K562 (cell line): ENCODE measurements around the gene PTPN7. TPM values are rescaled to one million over a fixed set of nuclear protein-coding genes. Genes with fewer than 3 reads are reported as not detected.

Experiments
- ADNP ChIP-seq: fragments of 200-800 bp; sonication (Bioruptor generic); IDR thresholded peaks from 2 replicates; pipeline ENCODE4 v1.6.1; 2016; ENCODE audit warnings: missing genetic modification characterization, missing compliant biosample characterization
- ARID2 ChIP-seq: fragments of 450-650 bp; IDR thresholded peaks from 2 replicates; pipeline ENCODE4 v1.6.1; 2017; ENCODE audit warnings: antibody characterized with exemption, mild to moderate bottlenecking
- CREB1 ChIP-seq, 2 experiments: sonication (generic) in 1 of 2; formaldehyde crosslinking in 1 of 2; IDR thresholded peaks; 2 replicates each; pipeline versions ENCODE4 v1.6.1 to v1.8.0; 2012 to 2022; ENCODE audit warnings: inconsistent platforms in 1 of 2, mild to moderate bottlenecking in 1 of 2, missing genetic modification reagents in 1 of 2, moderate library complexity in 1 of 2
- ESRRB ChIP-seq: fragments of 250-450 bp; sonication (Bioruptor Pico); IDR thresholded peaks from 2 replicates; pipeline ENCODE4 v1.5.0; 2020; ENCODE audit warnings: mild to moderate bottlenecking, moderate library complexity, borderline replicate concordance
- FOXJ3 ChIP-seq: sonication (generic); formaldehyde crosslinking; IDR thresholded peaks from 2 replicates; pipeline ENCODE4 v1.4.0; 2020; ENCODE audit warnings: mild to moderate bottlenecking, missing genetic modification reagents
- FUS ChIP-seq: fragments of 200-400 bp; formaldehyde crosslinking; optimal IDR thresholded peaks from 2 replicates; pipeline ENCODE3; 2017; ENCODE audit warnings: low read depth, low read length
- GATAD2B ChIP-seq: fragments of 450-650 bp; IDR thresholded peaks from 2 replicates; pipeline ENCODE4 v1.6.1; 2017; ENCODE audit warnings: mild to moderate bottlenecking, borderline replicate concordance
- HMG20B ChIP-seq: fragments of 250-450 bp; sonication (Bioruptor Pico); IDR thresholded peaks from 2 replicates; pipeline ENCODE4 v1.5.0; 2021; ENCODE audit warnings: mild to moderate bottlenecking
- HOXB6 ChIP-seq: fragments of 250-450 bp; sonication (Bioruptor Pico); IDR thresholded peaks from 2 replicates; pipeline ENCODE4 v1.5.1; 2022; ENCODE audit warnings: mild to moderate bottlenecking, borderline replicate concordance
- KDM2B ChIP-seq: fragments of 250-450 bp; sonication (Bioruptor Pico); IDR thresholded peaks from 2 replicates; pipeline ENCODE4 v1.8.0; 2021; ENCODE audit warnings: mild to moderate bottlenecking, moderate library complexity
- MCM3 ChIP-seq: fragments of 450-650 bp; IDR thresholded peaks from 2 replicates; pipeline ENCODE4 v1.6.1; 2016
- NCOA6 ChIP-seq: fragments of 450-650 bp; IDR thresholded peaks from 2 replicates; pipeline ENCODE4 v1.6.1; 2017; ENCODE audit warnings: mild to moderate bottlenecking
- NFIC ChIP-seq: fragments of 450-650 bp; IDR thresholded peaks from 2 replicates; pipeline ENCODE4 v1.6.1; 2017; ENCODE audit warnings: mild to moderate bottlenecking, inconsistent platforms
- POLR2A ChIP-seq: fragments of 450-650 bp; conservative IDR thresholded peaks from 2 replicates; pipeline ENCODE4 v1.6.1; 2016
- SIRT6 ChIP-seq: IDR thresholded peaks from one replicate; pipeline ENCODE4 v1.6.1; 2012; ENCODE audit warnings: low read depth, mild to moderate bottlenecking, control low read depth, inconsistent platforms, low read length, moderate library complexity
- SMARCB1 ChIP-seq: IDR thresholded peaks from 2 replicates; pipeline ENCODE4 v1.6.1; 2011; ENCODE audit warnings: improper control_type of control experiment, low read depth; ENCODE audit not compliant: insufficient read length
- TBL1XR1 ChIP-seq, 2 experiments: IDR thresholded peaks; 2 replicates each; pipeline ENCODE4 v1.6.1; 2012; ENCODE audit warnings: improper control_type of control experiment in 2 of 2, low read length in 2 of 2, mild to moderate bottlenecking in 1 of 2
- TCF7 ChIP-seq: sonication (generic); IDR thresholded peaks from 2 replicates; pipeline ENCODE4 v1.6.1; 2016; ENCODE audit warnings: antibody characterized with exemption, borderline replicate concordance
- TEAD2 ChIP-seq: fragments of 450-650 bp; IDR thresholded peaks from 2 replicates; pipeline ENCODE4 v1.6.1; 2016; ENCODE audit warnings: missing genetic modification characterization, control low read depth, missing compliant biosample characterization
- ZNF263 ChIP-seq: sonication (generic); formaldehyde crosslinking; IDR thresholded peaks from 2 replicates; pipeline ENCODE4 v1.8.0; 2022; ENCODE audit warnings: mild to moderate bottlenecking, missing genetic modification reagents, borderline replicate concordance
- ZNF384 ChIP-seq: IDR thresholded peaks from 2 replicates; pipeline ENCODE4 v1.6.1; 2012; ENCODE audit warnings: low read depth, low read length, improper control_type of control experiment
- ZNF561 ChIP-seq: fragments of 450-650 bp; formaldehyde crosslinking; conservative IDR thresholded peaks from 2 replicates; pipeline ENCODE4 v1.4.0; 2020; ENCODE audit warnings: mild to moderate bottlenecking, moderate library complexity
- ZNF668 ChIP-seq: fragments of 250-450 bp; sonication (Bioruptor Pico); IDR thresholded peaks from 2 replicates; pipeline ENCODE4 v1.8.0; 2022; ENCODE audit warnings: mild to moderate bottlenecking, inconsistent platforms
- ZNF717 ChIP-seq: fragments of 250-450 bp; sonication (Bioruptor Pico); IDR thresholded peaks from 2 replicates; pipeline ENCODE4 v1.5.0; 2021
- ZNF778 ChIP-seq: fragments of 450-650 bp; formaldehyde crosslinking; IDR thresholded peaks from 2 replicates; pipeline ENCODE4 v1.4.0; 2020; ENCODE audit warnings: mild to moderate bottlenecking, moderate library complexity
- polyA plus RNA-seq, 8 experiments: library from polyadenylated mRNA; depleted of rRNA in 4 of 8; stranded (reverse) in 5 of 8; unstranded in 3 of 8; fragments of >200 nt; fragmentation: Nextera tagmentation in 2 of 8; fragmentation: Illumina TruSeq in 1 of 8; extraction: Ambion mirVana in 2 of 8; extraction: Trizol in 1 of 8; gene quantifications; 2 replicates each; pipeline versions ENCODE4 v1.2.1 to v1.2.3, GENCODE V29; 2011 to 2014; ENCODE audit warnings: inconsistent platforms in 1 of 8, missing spikeins in 1 of 8
- total RNA-seq, 7 experiments: library from RNA; depleted of rRNA in 6 of 7; stranded (reverse); fragments of >200 nt in 6 of 7; fragmentation: Illumina TruSeq in 2 of 7; extraction: Trizol in 2 of 7; gene quantifications; 2 replicates each; pipeline versions ENCODE4 v1.2.1 to v1.2.3, GENCODE V29; 2011 to 2021; ENCODE audit warnings: low replicate concordance in 1 of 7
- TF ChIP-seq, protein P1 (sequence below): sonication (generic); formaldehyde crosslinking; IDR thresholded peaks from 2 replicates; pipeline ENCODE4 v1.5.0; 2020; ENCODE audit warnings: missing genetic modification reagents
- TF ChIP-seq, protein P2 (sequence below): sonication (generic); IDR thresholded peaks from 2 replicates; pipeline ENCODE4 v1.6.1; 2016
- TF ChIP-seq, protein P3 (sequence below): fragments of 450-650 bp; IDR thresholded peaks from 2 replicates; pipeline ENCODE4 v1.6.1; 2016; ENCODE audit warnings: antibody characterized with exemption

Gene PTPN7
- total and polyA plus RNA-seq, 9 of the 15 experiments (the other 6 are each of a cell fraction or from before 2014, with no cell fraction given): 18.7 to 144 (median 120) TPM

DNA sequence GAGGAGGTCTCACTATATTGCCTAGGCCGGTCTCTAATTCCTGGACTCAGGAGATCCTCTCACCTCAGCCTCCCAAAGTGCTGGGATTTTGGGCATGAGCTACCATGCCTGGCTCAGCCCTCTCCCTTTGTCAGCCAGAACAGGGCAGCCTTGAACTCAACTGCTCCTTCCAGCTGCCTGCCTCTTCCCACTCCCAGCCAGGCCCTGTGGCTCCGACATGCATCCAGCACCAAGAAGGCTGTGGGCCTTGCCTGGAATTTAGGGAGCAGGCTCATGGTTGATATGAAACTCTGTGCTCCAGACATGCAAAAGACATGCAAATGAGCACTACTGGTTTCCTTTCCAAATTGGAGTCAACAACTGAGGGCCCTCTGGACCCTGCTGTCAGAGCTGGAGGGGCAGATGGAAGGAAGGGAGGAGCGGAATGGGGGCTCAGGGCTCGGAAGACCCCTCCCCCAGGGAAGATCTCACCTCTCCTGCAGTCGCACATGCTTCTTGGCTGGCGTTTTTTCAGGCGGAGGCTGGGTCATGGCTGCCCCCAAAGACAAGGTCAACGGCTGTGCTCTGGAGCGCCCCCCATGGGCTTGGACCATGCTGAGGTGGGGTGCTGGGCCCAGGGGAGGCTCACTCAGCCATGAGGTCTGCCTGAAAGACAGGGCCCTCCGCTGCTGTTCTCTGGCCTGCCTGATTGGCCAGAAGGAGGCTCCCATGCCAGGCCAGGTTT lies 1.4 kb downstream of the PTPN7 start (continued):
- TF ChIP-seq, protein P1, sequence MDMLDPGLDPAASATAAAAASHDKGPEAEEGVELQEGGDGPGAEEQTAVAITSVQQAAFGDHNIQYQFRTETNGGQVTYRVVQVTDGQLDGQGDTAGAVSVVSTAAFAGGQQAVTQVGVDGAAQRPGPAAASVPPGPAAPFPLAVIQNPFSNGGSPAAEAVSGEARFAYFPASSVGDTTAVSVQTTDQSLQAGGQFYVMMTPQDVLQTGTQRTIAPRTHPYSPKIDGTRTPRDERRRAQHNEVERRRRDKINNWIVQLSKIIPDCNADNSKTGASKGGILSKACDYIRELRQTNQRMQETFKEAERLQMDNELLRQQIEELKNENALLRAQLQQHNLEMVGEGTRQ (CRISPR knock-in tag): no peak
- TF ChIP-seq, protein P2, sequence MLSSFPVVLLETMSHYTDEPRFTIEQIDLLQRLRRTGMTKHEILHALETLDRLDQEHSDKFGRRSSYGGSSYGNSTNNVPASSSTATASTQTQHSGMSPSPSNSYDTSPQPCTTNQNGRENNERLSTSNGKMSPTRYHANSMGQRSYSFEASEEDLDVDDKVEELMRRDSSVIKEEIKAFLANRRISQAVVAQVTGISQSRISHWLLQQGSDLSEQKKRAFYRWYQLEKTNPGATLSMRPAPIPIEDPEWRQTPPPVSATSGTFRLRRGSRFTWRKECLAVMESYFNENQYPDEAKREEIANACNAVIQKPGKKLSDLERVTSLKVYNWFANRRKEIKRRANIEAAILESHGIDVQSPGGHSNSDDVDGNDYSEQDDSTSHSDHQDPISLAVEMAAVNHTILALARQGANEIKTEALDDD: no peak
- TF ChIP-seq ZNF384 (peak; percentile 72; the same call in 1 of the 2 replicates), SIRT6 (no peak), KDM2B (CRISPR knock-in tag) (no peak), ZNF263 (CRISPR knock-in tag) (0 out of 2 replicates have a peak, but pooled peaks have one; percentile 52), FOXJ3 (CRISPR knock-in tag) (no peak), GATAD2B (no peak), TCF7 (0 out of 2 replicates have a peak, but pooled peaks have one; percentile 20), FUS (no peak), SMARCB1 (no peak), ZNF668 (no peak), ARID2 (no peak), POLR2A (no peak), ESRRB (no peak), ADNP (tag) (no peak), MCM3 (no peak), NFIC (no peak), TEAD2 (tag) (no peak; the same call in 1 of the 2 replicates), ZNF778 (no peak), HOXB6 (CRISPR knock-in tag) (no peak), HMG20B (CRISPR knock-in tag) (no peak), TBL1XR1 (IDR thresholded peaks at IDR 0.05; ENCODE audit: low read length in 2 of 2) (peak; percentile 55 to 61; a peak in 2 of 4 replicates), NCOA6 (no peak), ZNF717 (CRISPR knock-in tag) (no peak), ZNF561 (no peak), CREB1 (IDR thresholded peaks at IDR 0.05) (0 out of 2 replicates have a peak, but pooled peaks have one; percentile 25), CREB1 (CRISPR knock-in tag; IDR thresholded peaks at IDR 0.05) (peak; percentile 72; the same call in 1 of the 2 replicates)
- TF ChIP-seq, protein P3, sequence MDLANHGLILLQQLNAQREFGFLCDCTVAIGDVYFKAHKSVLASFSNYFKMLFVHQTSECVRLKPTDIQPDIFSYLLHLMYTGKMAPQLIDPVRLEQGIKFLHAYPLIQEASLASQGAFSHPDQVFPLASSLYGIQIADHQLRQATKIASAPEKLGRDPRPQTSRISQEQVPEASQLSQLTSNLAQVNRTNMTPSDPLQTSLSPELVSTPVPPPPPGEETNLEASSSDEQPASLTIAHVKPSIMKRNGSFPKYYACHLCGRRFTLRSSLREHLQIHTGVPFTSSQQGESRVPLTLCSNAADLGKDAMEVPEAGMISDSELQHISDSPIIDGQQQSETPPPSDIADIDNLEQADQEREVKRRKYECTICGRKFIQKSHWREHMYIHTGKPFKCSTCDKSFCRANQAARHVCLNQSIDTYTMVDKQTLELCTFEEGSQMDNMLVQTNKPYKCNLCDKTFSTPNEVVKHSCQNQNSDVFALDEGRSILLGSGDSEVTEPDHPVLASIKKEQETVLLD: peak; percentile 26; the same call in 1 of the 2 replicates
